MCF 10A (cell line): Measurements from ENCODE around the gene RNF220. TPM values are rescaled to one million over a fixed set of nuclear protein-coding genes. Genes with fewer than 3 reads are reported as not detected.

Experiments
- BruUV-seq: library from RNA; stranded (reverse); fragments of 400-500 nt; replicated peaks from 2 replicates; lab custom pipeline; 2021; lab: Mats Ljungman, UMichigan
- CTCF ChIA-PET: fragments of 300-600 bp; sonication (Branson Sonifier 250); formaldehyde crosslinking; extraction: SDS; loops from one replicate; lab custom pipeline; 2021; ENCODE audit warnings: antibody characterized with exemption, inconsistent platforms; lab: Yijun Ruan, JAX
- POLR2A ChIA-PET: fragments of 300-600, 350-650 bp; sonication (Branson Sonifier 250); formaldehyde crosslinking; extraction: SDS; loops from one replicate; lab custom pipeline; 2020; ENCODE audit warnings: antibody characterized with exemption, inconsistent platforms; lab: Yijun Ruan, JAX
- DNase-seq: peaks from one replicate; pipeline ENCODE4 v3.0.0-alpha.2; 2018; ENCODE audit not compliant: unreplicated experiment
- H3K27ac Mint-ChIP-seq: one replicate; pipeline ENCODE4 v1.8.0; 2022; ENCODE audit warnings: mild to moderate bottlenecking, low read depth, mixed read lengths; ENCODE audit not compliant: unreplicated experiment
- H3K27me3 Mint-ChIP-seq: one replicate; pipeline ENCODE4 v1.8.0; 2022; ENCODE audit warnings: mixed read lengths; ENCODE audit not compliant: insufficient read depth, unreplicated experiment
- H3K36me3 Mint-ChIP-seq: one replicate; pipeline ENCODE4 v1.8.0; 2022; ENCODE audit warnings: mild to moderate bottlenecking, moderate library complexity, mixed read lengths; ENCODE audit not compliant: insufficient read depth, unreplicated experiment
- H3K4me1 Mint-ChIP-seq: one replicate; pipeline ENCODE4 v1.8.0; 2022; ENCODE audit warnings: mixed read lengths; ENCODE audit not compliant: insufficient read depth, unreplicated experiment
- H3K4me3 Mint-ChIP-seq: one replicate; pipeline ENCODE4 v1.8.0; 2022; ENCODE audit warnings: mild to moderate bottlenecking, moderate library complexity, mixed read lengths; ENCODE audit not compliant: unreplicated experiment
- H3K9me3 Mint-ChIP-seq: one replicate; pipeline ENCODE4 v1.8.0; 2022; ENCODE audit warnings: mixed read lengths; ENCODE audit not compliant: unreplicated experiment
- intact Hi-C: fragments of 100-400 bp; cut with micrococcal nuclease; formaldehyde crosslinking; loops from 2 replicates; pipeline ENCODE4 v1.14.1; 2022
- total RNA-seq: library from RNA; stranded (reverse); gene quantifications from 2 replicates; pipeline ENCODE4 v1.2.3, GENCODE V29; 2022
- TF ChIP-seq, protein P1 (sequence below): fragments of 200-600 bp; IDR thresholded peaks from one replicate; pipeline ENCODE4 v1.8.0; 2022; ENCODE audit warnings: antibody characterized with exemption, mild to moderate bottlenecking; ENCODE audit not compliant: unreplicated experiment

RNF220 gene
- total RNA-seq, 1 experiment from 2014 or later, result 67.1 TPM

- H3K4me3 Mint-ChIP-seq, result peak overlapping the region; percentile 79
- intact Hi-C loops, result no loop called here
- no TSS peak for BruUV-seq
- no peaks in the 10 kb centered on the region for H3K9me3 Mint-ChIP-seq
- TF ChIP-seq, protein P1, sequence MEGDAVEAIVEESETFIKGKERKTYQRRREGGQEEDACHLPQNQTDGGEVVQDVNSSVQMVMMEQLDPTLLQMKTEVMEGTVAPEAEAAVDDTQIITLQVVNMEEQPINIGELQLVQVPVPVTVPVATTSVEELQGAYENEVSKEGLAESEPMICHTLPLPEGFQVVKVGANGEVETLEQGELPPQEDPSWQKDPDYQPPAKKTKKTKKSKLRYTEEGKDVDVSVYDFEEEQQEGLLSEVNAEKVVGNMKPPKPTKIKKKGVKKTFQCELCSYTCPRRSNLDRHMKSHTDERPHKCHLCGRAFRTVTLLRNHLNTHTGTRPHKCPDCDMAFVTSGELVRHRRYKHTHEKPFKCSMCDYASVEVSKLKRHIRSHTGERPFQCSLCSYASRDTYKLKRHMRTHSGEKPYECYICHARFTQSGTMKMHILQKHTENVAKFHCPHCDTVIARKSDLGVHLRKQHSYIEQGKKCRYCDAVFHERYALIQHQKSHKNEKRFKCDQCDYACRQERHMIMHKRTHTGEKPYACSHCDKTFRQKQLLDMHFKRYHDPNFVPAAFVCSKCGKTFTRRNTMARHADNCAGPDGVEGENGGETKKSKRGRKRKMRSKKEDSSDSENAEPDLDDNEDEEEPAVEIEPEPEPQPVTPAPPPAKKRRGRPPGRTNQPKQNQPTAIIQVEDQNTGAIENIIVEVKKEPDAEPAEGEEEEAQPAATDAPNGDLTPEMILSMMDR, result no peak
- no peaks in the 10 kb centered on the region for H3K4me1 Mint-ChIP-seq
- no peaks in the 10 kb centered on the region for H3K36me3 Mint-ChIP-seq
- no peaks in the 10 kb centered on the region for H3K27me3 Mint-ChIP-seq
- ChIA-PET POLR2A (no interaction called here), CTCF (no interaction called here)
- H3K27ac Mint-ChIP-seq, result no peak overlapping the region
- no peak for DNase-seq
Measured at GRCh38 chr1:44406737-44407429, 1.8 kb downstream of the RNF220 start.

DNA sequence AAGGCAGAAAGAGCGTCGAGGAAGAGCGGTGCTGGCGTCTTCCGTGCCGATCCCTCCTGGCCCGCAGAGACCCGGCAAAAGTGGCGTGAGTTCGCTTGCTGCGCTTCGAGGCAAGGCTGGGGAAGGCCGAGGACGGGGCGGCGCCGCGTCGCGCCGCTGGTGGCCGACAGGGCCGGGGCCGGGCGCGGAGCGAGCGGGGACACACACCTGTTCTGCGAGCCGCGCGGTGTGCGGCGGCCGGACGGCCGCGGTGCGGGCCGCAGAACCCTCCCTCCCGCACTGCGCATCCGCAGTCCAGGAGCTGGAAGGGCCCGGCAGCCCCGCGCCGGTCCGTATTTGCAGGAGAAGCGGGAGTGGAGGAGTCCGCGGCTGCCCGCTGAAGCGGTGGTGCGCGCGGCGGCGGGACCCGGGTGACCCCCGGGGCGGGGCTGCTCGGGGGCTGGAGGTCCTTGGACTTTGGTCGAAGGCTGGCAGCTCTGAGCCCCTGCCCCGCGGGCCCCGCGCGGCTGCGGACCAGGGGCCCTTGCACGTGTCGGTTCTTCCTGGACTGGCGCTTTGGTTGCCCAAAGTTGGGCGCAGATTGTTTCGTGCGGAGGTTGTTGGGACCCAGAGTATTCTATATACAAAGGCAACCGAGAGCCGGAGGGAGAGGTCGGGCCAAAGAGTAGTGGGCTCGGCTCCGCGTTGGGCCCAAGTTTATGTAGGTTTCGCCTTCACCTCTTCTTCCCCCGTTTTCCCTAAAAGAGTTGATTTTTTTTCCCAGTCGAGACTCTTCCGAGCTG is 2.6 kb downstream of the RNF220 start:
- BruUV-seq, result no TSS peak
- no peaks in the 10 kb centered on the region for H3K36me3 Mint-ChIP-seq
- H3K4me3 Mint-ChIP-seq, result peak overlapping the region; percentile 79
- no peaks in the 10 kb centered on the region for H3K27me3 Mint-ChIP-seq
- intact Hi-C loops, result no loop called here
- no peak for DNase-seq
- TF ChIP-seq, protein P1, result no peak
- ChIA-PET POLR2A (no interaction called here), CTCF (no interaction called here)
- H3K4me1 Mint-ChIP-seq, result no peaks in the 10 kb centered on the region
- H3K27ac Mint-ChIP-seq, result no peak overlapping the region
- H3K9me3 Mint-ChIP-seq, result no peaks in the 10 kb centered on the region

GRCh38 chr1:44408212-44408582 is 3.1 kb downstream of the RNF220 start:
- POLR2A ChIA-PET, result interaction anchor here (0.7 kb wide), 1 partner anchor 53 kb away, joined by 4 read pairs; no protein-coding TSS in a partner anchor

More at GRCh38 chr1:44408212-44408582, 3.1 kb downstream of the RNF220 start:
- no peaks in the 10 kb centered on the region for H3K27me3 Mint-ChIP-seq
- no peak for DNase-seq
- CTCF ChIA-PET, result no interaction called here
- H3K27ac Mint-ChIP-seq, result no peak overlapping the region
- TF ChIP-seq, protein P1, result no peak
- H3K9me3 Mint-ChIP-seq, result no peaks in the 10 kb centered on the region
- intact Hi-C loops, result no loop called here
- no peaks in the 10 kb centered on the region for H3K36me3 Mint-ChIP-seq
- BruUV-seq, result no TSS peak
- H3K4me3 Mint-ChIP-seq, result peak overlapping the region; percentile 29
- H3K4me1 Mint-ChIP-seq, result no peaks in the 10 kb centered on the region
